WTC11 (cell line): ENCODE measurements around the gene ADAM33. TPM values are rescaled to one million over a fixed set of nuclear protein-coding genes. Genes with fewer than 3 reads are reported as not detected.

ENCODE experiments used
- ATAC-seq: fragments of 200-7000 bp; cut with Tn5 transposase; 2 replicates; pipeline ENCODE4 v1.10.0; 2021; ENCODE audit warnings: mild to moderate bottlenecking, moderate library complexity
- CTCF ChIA-PET: fragments of 300-600 bp; sonication (Branson Sonifier 250); formaldehyde crosslinking; loops from one replicate; lab custom pipeline; 2021; ENCODE audit warnings: antibody characterized with exemption; lab: Charles Lee
- POLR2A ChIA-PET: fragments of 350-600 bp; sonication (Branson Sonifier 250); formaldehyde crosslinking; loops from one replicate; lab custom pipeline; 2021; ENCODE audit warnings: antibody characterized with exemption; lab: Charles Lee
- DNase-seq: peaks from one replicate; pipeline ENCODE4 v3.0.0; 2021; ENCODE audit warnings: low spot score
- H3K27ac Mint-ChIP-seq: 2 replicates; pipeline ENCODE4 v1.8.0; 2021; ENCODE audit warnings: mixed read lengths
- H3K27me3 Mint-ChIP-seq: 2 replicates; pipeline ENCODE4 v1.8.0; 2021; ENCODE audit warnings: low read depth, mild to moderate bottlenecking, moderate library complexity, mixed read lengths
- H3K36me3 Mint-ChIP-seq: 2 replicates; pipeline ENCODE4 v1.8.0; 2021; ENCODE audit warnings: mixed read lengths
- H3K4me1 Mint-ChIP-seq: 2 replicates; pipeline ENCODE4 v1.8.0; 2022; ENCODE audit warnings: mixed read lengths
- H3K4me3 Mint-ChIP-seq: 2 replicates; pipeline ENCODE4 v1.8.0; 2021; ENCODE audit warnings: mild to moderate bottlenecking, moderate library complexity, mixed read lengths
- H3K9me3 Mint-ChIP-seq: 2 replicates; pipeline ENCODE4 v1.8.0; 2021; ENCODE audit warnings: mixed read lengths
- ATF1 ChIP-seq: sonication (generic); formaldehyde crosslinking; IDR thresholded peaks from 2 replicates; pipeline ENCODE4 v1.8.1; 2023; ENCODE audit warnings: mild to moderate bottlenecking, moderate library complexity, missing genetic modification reagents
- ELF4 ChIP-seq: sonication (generic); formaldehyde crosslinking; IDR thresholded peaks from 2 replicates; pipeline ENCODE4 v1.8.1; 2022; ENCODE audit warnings: low read depth, mild to moderate bottlenecking, moderate library complexity, missing genetic modification reagents
- GABPB1 ChIP-seq: sonication (generic); formaldehyde crosslinking; IDR thresholded peaks from 2 replicates; pipeline ENCODE4 v1.8.1; 2023; ENCODE audit warnings: mild to moderate bottlenecking, missing genetic modification reagents
- GTF2I ChIP-seq: fragments of 250-450 bp; sonication (Bioruptor Pico); conservative IDR thresholded peaks from 2 replicates; pipeline ENCODE4 v1.4.0; 2021; ENCODE audit warnings: mild to moderate bottlenecking
- JAZF1 ChIP-seq: fragments of 250-450 bp; sonication (Bioruptor Pico); IDR thresholded peaks from 2 replicates; pipeline ENCODE4 v1.9.0; 2021; ENCODE audit warnings: moderate library complexity, mild to moderate bottlenecking, inconsistent platforms
- KAT7 ChIP-seq: sonication (generic); formaldehyde crosslinking; IDR thresholded peaks from 2 replicates; pipeline ENCODE4 v1.8.1; 2023; ENCODE audit warnings: missing genetic modification reagents, mild to moderate bottlenecking, borderline replicate concordance
- ZNF317 ChIP-seq: sonication (generic); formaldehyde crosslinking; IDR thresholded peaks from 2 replicates; pipeline ENCODE4 v1.8.1; 2023; ENCODE audit warnings: low read depth, mild to moderate bottlenecking, moderate library complexity, missing genetic modification reagents, borderline replicate concordance
- ZNF416 ChIP-seq: fragments of 250-450 bp; sonication (Bioruptor Pico); IDR thresholded peaks from 2 replicates; pipeline ENCODE4 v1.9.0; 2021; ENCODE audit warnings: mild to moderate bottlenecking, inconsistent platforms
- total RNA-seq: library from RNA; stranded (reverse); gene quantifications from 3 replicates; pipeline ENCODE4 v1.2.3, GENCODE V29; 2021
- TF ChIP-seq, protein P1 (sequence below): sonication (generic); formaldehyde crosslinking; IDR thresholded peaks from 2 replicates; pipeline ENCODE4 v1.8.1; 2022; ENCODE audit warnings: mild to moderate bottlenecking, missing genetic modification reagents, moderate library complexity, borderline replicate concordance
- TF ChIP-seq, protein P2 (sequence below): sonication (generic); formaldehyde crosslinking; IDR thresholded peaks from 2 replicates; pipeline ENCODE4 v1.8.1; 2022; ENCODE audit warnings: mild to moderate bottlenecking, moderate library complexity, missing genetic modification reagents
- TF ChIP-seq, protein P3 (sequence below): sonication (generic); formaldehyde crosslinking; IDR thresholded peaks from 2 replicates; pipeline ENCODE4 v1.8.0; 2022; ENCODE audit warnings: mild to moderate bottlenecking, missing genetic modification reagents
- TF ChIP-seq, protein P4 (sequence below): sonication (generic); formaldehyde crosslinking; IDR thresholded peaks from 2 replicates; pipeline ENCODE4 v1.8.1; 2023; ENCODE audit warnings: mild to moderate bottlenecking, missing genetic modification reagents
- TF ChIP-seq, protein P5 (sequence below): sonication (generic); formaldehyde crosslinking; IDR thresholded peaks from 2 replicates; pipeline ENCODE4 v1.8.0; 2023; ENCODE audit warnings: mild to moderate bottlenecking, missing genetic modification reagents
- TF ChIP-seq, protein P6 (sequence below): sonication (generic); formaldehyde crosslinking; IDR thresholded peaks from 2 replicates; pipeline ENCODE4 v1.8.0; 2022; ENCODE audit warnings: mild to moderate bottlenecking, missing genetic modification reagents
- TF ChIP-seq, protein P7 (sequence below): sonication (generic); formaldehyde crosslinking; conservative IDR thresholded peaks from 2 replicates; pipeline ENCODE4 v1.8.1; 2022; ENCODE audit warnings: mild to moderate bottlenecking, missing genetic modification reagents
- TF ChIP-seq, protein P8 (sequence below): sonication (generic); formaldehyde crosslinking; IDR thresholded peaks from 2 replicates; pipeline ENCODE4 v1.8.1; 2023; ENCODE audit warnings: mild to moderate bottlenecking, missing genetic modification reagents, moderate library complexity

ADAM33 gene
- total RNA-seq, 1 experiment from 2014 or later: 5.3 TPM

DNA sequence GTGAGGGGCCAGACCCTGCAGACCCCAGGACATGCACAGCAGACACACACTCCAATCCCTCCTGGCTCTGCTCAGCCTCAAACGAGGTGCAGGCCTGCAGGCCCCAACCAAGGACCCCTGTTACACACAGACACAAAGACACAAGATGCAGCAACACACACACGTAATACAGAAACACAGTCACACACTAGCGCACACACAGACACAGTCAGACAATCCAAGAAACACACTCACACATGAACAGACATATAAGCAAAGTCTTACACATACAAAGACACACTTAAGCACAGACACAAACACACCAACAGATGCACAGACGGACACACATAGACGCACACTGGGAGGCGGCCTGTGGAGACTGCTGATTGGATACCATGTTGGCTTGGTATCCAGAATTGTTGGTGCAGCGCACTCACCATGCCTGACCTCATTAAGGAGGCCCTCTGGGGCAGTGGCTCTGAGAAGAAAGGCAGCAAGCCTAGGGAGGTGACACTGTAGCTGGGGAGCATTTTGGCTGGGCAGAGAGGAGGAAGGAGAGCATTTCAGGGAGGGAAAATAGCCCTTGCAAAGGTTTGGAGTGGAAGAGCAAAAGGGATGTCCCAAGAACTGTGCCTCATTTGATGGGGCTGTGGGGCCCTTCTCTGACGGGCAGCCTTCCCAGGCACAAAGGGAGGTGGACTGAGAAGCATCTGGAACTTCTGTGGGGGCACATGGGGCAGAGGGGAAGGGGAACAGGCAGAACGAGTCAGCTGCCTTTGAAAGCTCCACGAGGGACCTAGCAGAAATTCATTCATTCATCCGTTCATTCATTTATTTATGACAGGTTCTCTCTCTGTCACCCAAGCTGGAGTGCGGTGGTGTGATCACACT, 49.2 kb upstream of the ADAM33 start:
- Mint-ChIP-seq H3K36me3 (no peaks in the 10 kb centered on the region), H3K4me1 (peaks cover 25% of the 10 kb centered on the region), H3K27ac (no peak overlapping the region), H3K4me3 (peak overlapping the region; percentile 40; the same call in 1 of the 2 replicates), H3K27me3 (peaks cover 51% of the 10 kb centered on the region), H3K9me3 (no peaks in the 10 kb centered on the region)
- POLR2A ChIA-PET: interaction anchor here (1.0 kb wide), 1 partner anchor 18 kb away, joined by 4 read pairs; no protein-coding TSS in a partner anchor
- ATAC-seq (no peak), DNase-seq (no peak)
- TF ChIP-seq, protein P1, sequence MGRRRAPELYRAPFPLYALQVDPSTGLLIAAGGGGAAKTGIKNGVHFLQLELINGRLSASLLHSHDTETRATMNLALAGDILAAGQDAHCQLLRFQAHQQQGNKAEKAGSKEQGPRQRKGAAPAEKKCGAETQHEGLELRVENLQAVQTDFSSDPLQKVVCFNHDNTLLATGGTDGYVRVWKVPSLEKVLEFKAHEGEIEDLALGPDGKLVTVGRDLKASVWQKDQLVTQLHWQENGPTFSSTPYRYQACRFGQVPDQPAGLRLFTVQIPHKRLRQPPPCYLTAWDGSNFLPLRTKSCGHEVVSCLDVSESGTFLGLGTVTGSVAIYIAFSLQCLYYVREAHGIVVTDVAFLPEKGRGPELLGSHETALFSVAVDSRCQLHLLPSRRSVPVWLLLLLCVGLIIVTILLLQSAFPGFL (CRISPR knock-in tag): no peak
- TF ChIP-seq GABPB1 (CRISPR knock-in tag) (no peak), ZNF416 (CRISPR knock-in tag) (no peak), ZNF317 (CRISPR knock-in tag) (no peak), KAT7 (no peak), JAZF1 (CRISPR knock-in tag) (no peak), ELF4 (CRISPR knock-in tag) (no peak), ATF1 (CRISPR knock-in tag) (no peak)
- TF ChIP-seq, protein P2, sequence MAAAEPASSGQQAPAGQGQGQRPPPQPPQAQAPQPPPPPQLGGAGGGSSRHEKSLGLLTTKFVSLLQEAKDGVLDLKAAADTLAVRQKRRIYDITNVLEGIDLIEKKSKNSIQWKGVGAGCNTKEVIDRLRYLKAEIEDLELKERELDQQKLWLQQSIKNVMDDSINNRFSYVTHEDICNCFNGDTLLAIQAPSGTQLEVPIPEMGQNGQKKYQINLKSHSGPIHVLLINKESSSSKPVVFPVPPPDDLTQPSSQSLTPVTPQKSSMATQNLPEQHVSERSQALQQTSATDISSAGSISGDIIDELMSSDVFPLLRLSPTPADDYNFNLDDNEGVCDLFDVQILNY (CRISPR knock-in tag): no peak
- TF ChIP-seq, protein P3, sequence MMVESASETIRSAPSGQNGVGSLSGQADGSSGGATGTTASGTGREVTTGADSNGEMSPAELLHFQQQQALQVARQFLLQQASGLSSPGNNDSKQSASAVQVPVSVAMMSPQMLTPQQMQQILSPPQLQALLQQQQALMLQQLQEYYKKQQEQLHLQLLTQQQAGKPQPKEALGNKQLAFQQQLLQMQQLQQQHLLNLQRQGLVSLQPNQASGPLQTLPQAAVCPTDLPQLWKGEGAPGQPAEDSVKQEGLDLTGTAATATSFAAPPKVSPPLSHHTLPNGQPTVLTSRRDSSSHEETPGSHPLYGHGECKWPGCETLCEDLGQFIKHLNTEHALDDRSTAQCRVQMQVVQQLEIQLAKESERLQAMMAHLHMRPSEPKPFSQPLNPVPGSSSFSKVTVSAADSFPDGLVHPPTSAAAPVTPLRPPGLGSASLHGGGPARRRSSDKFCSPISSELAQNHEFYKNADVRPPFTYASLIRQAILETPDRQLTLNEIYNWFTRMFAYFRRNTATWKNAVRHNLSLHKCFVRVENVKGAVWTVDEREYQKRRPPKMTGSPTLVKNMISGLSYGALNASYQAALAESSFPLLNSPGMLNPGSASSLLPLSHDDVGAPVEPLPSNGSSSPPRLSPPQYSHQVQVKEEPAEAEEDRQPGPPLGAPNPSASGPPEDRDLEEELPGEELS: no peak
- TF ChIP-seq, protein P4, sequence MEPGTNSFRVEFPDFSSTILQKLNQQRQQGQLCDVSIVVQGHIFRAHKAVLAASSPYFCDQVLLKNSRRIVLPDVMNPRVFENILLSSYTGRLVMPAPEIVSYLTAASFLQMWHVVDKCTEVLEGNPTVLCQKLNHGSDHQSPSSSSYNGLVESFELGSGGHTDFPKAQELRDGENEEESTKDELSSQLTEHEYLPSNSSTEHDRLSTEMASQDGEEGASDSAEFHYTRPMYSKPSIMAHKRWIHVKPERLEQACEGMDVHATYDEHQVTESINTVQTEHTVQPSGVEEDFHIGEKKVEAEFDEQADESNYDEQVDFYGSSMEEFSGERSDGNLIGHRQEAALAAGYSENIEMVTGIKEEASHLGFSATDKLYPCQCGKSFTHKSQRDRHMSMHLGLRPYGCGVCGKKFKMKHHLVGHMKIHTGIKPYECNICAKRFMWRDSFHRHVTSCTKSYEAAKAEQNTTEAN: no peak
- TF ChIP-seq, protein P5, sequence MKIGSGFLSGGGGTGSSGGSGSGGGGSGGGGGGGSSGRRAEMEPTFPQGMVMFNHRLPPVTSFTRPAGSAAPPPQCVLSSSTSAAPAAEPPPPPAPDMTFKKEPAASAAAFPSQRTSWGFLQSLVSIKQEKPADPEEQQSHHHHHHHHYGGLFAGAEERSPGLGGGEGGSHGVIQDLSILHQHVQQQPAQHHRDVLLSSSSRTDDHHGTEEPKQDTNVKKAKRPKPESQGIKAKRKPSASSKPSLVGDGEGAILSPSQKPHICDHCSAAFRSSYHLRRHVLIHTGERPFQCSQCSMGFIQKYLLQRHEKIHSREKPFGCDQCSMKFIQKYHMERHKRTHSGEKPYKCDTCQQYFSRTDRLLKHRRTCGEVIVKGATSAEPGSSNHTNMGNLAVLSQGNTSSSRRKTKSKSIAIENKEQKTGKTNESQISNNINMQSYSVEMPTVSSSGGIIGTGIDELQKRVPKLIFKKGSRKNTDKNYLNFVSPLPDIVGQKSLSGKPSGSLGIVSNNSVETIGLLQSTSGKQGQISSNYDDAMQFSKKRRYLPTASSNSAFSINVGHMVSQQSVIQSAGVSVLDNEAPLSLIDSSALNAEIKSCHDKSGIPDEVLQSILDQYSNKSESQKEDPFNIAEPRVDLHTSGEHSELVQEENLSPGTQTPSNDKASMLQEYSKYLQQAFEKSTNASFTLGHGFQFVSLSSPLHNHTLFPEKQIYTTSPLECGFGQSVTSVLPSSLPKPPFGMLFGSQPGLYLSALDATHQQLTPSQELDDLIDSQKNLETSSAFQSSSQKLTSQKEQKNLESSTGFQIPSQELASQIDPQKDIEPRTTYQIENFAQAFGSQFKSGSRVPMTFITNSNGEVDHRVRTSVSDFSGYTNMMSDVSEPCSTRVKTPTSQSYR: no peak
- CTCF ChIA-PET: interaction anchor here (1.1 to 5.5 kb wide), 8 partner anchors 14 to 38 kb away, joined by 3 to 43 read pairs (median 8); no protein-coding TSS in a partner anchor

DNA sequence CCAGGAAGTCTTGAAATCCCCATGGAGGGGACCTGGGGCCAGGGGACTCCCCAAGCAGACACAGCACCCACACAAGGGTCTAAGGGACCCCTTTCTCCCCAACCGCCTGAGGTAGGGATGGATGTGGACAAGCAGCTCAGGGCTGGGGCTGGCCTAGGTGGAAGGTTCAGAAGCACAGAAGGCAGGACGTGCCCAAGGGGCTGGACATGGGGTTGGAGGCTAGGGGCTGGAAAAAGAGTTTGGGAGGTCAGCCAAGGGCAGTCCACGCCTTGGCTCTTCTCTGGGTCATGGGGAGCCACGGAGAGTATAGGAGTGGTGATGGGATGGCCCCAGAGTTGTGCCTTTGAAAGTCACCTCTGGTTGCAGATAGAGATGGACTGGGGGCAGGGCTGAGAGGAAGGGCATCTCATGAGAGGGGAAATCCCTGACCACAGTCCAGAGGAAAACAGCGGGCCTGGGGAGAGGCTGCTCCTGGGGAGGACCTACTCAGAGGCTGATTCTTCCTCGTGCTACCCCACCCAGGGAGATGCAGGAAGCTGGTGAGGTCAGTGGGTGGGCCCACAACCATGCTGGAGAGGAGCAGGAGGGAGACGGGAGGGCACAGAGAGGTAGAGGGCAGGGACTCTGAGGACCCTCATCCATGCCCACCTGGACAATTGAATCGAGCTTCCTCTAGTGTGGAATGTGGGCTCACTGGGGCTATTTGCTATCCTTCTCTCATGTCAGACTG, 48.2 kb upstream of the ADAM33 start:
- TF ChIP-seq, protein P6, sequence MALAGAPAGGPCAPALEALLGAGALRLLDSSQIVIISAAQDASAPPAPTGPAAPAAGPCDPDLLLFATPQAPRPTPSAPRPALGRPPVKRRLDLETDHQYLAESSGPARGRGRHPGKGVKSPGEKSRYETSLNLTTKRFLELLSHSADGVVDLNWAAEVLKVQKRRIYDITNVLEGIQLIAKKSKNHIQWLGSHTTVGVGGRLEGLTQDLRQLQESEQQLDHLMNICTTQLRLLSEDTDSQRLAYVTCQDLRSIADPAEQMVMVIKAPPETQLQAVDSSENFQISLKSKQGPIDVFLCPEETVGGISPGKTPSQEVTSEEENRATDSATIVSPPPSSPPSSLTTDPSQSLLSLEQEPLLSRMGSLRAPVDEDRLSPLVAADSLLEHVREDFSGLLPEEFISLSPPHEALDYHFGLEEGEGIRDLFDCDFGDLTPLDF (CRISPR knock-in tag): no peak
- TF ChIP-seq, protein P7, sequence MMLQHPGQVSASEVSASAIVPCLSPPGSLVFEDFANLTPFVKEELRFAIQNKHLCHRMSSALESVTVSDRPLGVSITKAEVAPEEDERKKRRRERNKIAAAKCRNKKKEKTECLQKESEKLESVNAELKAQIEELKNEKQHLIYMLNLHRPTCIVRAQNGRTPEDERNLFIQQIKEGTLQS (CRISPR knock-in tag): no peak
- no peak for TF ChIP-seq GTF2I (CRISPR knock-in tag)
- TF ChIP-seq, protein P8, sequence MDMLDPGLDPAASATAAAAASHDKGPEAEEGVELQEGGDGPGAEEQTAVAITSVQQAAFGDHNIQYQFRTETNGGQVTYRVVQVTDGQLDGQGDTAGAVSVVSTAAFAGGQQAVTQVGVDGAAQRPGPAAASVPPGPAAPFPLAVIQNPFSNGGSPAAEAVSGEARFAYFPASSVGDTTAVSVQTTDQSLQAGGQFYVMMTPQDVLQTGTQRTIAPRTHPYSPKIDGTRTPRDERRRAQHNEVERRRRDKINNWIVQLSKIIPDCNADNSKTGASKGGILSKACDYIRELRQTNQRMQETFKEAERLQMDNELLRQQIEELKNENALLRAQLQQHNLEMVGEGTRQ (CRISPR knock-in tag): no peak
- H3K9me3 Mint-ChIP-seq: no peaks in the 10 kb centered on the region
- CTCF ChIA-PET: interaction anchor here (1.2 to 5.5 kb wide), 3 partner anchors 15 to 167 kb away, joined by 3 to 43 read pairs (median 9); no protein-coding TSS in a partner anchor

More for the DNA sequence above, 48.2 kb upstream of the ADAM33 start:
- Mint-ChIP-seq H3K27ac (no peak overlapping the region), H3K4me1 (peaks cover 25% of the 10 kb centered on the region), H3K36me3 (no peaks in the 10 kb centered on the region), H3K4me3 (no peak overlapping the region), H3K27me3 (peaks cover 51% of the 10 kb centered on the region)
- ATAC-seq (no peak), DNase-seq (no peak)
- POLR2A ChIA-PET: no interaction called here
